Pancreas (tissue), 10 donors: Measurements from ENCODE around the gene HERC3. TPM values are rescaled to one million over a fixed set of nuclear protein-coding genes. Genes with fewer than 3 reads are reported as not detected.

Experiments
- ATAC-seq, 4 donors: fragments of 200-7000 bp; cut with Tn5 transposase; one replicate each; pipeline versions ENCODE4 v1.8.0 to v1.9.1; 2020; ENCODE audit warnings: mild to moderate bottlenecking in 4 of 4, moderate library complexity in 4 of 4
- DNase-seq, 6 donors: peaks; one replicate each; pipeline ENCODE4 v3.0.0-alpha.2; 2020
- FAIRE-seq: peaks from 2 replicates; lab custom pipeline; 2012; peaks lifted over from hg19 to GRCh38; lab: Jason Lieb, UNC
- H3K27ac ChIP-seq, 4 donors: fragments of 200-600 bp; sonication (generic); 1 replicate in 3 of 4; 2 replicates in 1 of 4; pipeline versions ENCODE4 v1.5.0 to v1.8.0; 2020
- H3K27me3 ChIP-seq, 4 donors: fragments of 200-600 bp; one replicate each; pipeline ENCODE4 v1.8.0; 2021
- H3K36me3 ChIP-seq, 3 donors: fragments of 200-600 bp; sonication (generic) in 1 of 3; one replicate each; pipeline versions ENCODE4 v1.5.0 to v1.8.0; 2020 to 2021
- H3K4me1 ChIP-seq, 3 donors: fragments of 200-600 bp; one replicate each; pipeline ENCODE4 v1.8.0; 2021
- H3K4me3 ChIP-seq, 4 donors: fragments of 200-600 bp; sonication (generic) in 2 of 4; one replicate each; pipeline versions ENCODE4 v1.5.0 to v1.8.0; 2020 to 2021
- H3K9me3 ChIP-seq, 4 donors: fragments of 200-600 bp; one replicate each; pipeline ENCODE4 v1.8.0; 2021
- WGBS, 2 donors: extraction: QIAGEN DNeasy Blood & Tissue Kit; methylation state at CpG; one replicate each; pipeline ENCODE4 v1.1.7; 2013; 5-methylcytosine and 5-hydroxymethylcytosine counted together
- intact Hi-C, 3 donors: fragments of 100-400 bp; cut with DNase I; formaldehyde crosslinking; loops; one replicate each; pipeline versions ENCODE4 v1.11.1 to v1.14.2; 2022
- polyA plus RNA-seq, 2 donors: library from polyadenylated mRNA; stranded (reverse); fragments of 200-250 nt; gene quantifications; one replicate each; pipeline ENCODE4 v1.2.3, GENCODE V29; 2013
- total RNA-seq, 6 donors: library from RNA; stranded (reverse); fragmentation: NEBNext Ultra II Directional in 4 of 6; extraction: Animal tissue kit (Norgen Biotek cat#: 25700) in 4 of 6; gene quantifications; one replicate each; pipeline versions ENCODE4 v1.2.1 to v1.2.4, GENCODE V29; 2021 to 2023
- TF ChIP-seq, protein P1 (sequence below), 4 donors: fragments of 200-600 bp; sonication (generic) in 3 of 4; IDR thresholded peaks; one replicate each; pipeline versions ENCODE4 v1.5.0 to v1.8.0; 2021; ENCODE audit warnings: antibody characterized with exemption in 4 of 4
- donor health status: healthy with polysubstance abuse.
- donor health status: DM: no; HTN: no; CAD: no; lungs with moderate emphysema.
- donor health status: DM: no; HTN: no; CAD: no.
- donor health status: control.
- donor health status: control.
- donor health status: Bipolar disorder and iron deficiency.
- donor health status: DM: yes; HTN: yes; CAD: no.
- donor health status: DM: no; HTN: no; CAD: no.
- donor health status: DM: no; HTN: no; CAD: no.
- donor health status: DM: yes; HTN: yes; CAD: no.

HERC3 gene
- total and polyA plus RNA-seq, 8 donors: 2.7 to 18.0 (median 8.0) TPM

DNA sequence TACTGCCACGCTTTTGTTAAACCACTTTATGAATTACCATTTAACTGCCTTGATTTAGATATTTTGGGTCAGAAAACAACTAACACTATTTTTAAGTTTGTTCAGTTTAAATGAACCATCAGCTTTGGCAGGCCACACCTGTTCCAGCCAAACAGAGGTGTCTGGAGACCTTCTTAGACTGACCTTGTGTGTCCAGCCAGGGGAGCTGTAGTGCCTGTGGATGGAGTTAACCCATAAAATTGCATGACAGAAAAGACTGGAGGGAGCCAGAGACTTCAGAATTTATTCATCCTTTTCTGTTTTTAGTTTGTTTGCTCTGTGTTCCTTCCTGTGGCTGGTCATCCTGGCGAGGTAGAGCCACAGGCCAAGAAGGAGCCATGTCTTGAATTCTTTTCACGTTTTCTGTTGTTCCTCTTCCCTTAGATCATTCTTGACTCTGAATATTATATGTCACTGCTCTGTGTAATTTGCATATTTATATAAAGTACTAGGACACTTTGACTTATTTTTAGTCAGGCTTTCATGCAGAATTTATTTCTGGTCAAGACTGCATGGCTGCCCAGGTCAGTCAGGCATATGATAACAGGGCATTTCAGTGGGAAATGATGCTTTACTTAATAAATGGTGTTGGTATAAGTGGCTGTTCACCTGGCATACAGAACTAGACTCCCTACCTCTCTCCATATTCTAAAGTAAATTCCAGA is 26.7 kb downstream of the HERC3 start:
- no peaks in the 10 kb centered on the region for H3K36me3 ChIP-seq
- H3K27ac ChIP-seq: no peak overlapping the region
- intact Hi-C loops: no loop called here
- no peaks in the 10 kb centered on the region for H3K27me3 ChIP-seq
- DNase-seq: no peak
- ATAC-seq: peak in 2 of 4 donors; percentile 46 to 73
- peaks cover 0 to 12% (median 6%) of the 10 kb centered on the region in 3 donors for H3K4me1 ChIP-seq
- FAIRE-seq: no peak
- 92 to 94% methylated on average over 3 of the region's 3 CpGs for WGBS, 2 donors
- H3K9me3 ChIP-seq: no peaks in the 10 kb centered on the region
- TF ChIP-seq, protein P1, sequence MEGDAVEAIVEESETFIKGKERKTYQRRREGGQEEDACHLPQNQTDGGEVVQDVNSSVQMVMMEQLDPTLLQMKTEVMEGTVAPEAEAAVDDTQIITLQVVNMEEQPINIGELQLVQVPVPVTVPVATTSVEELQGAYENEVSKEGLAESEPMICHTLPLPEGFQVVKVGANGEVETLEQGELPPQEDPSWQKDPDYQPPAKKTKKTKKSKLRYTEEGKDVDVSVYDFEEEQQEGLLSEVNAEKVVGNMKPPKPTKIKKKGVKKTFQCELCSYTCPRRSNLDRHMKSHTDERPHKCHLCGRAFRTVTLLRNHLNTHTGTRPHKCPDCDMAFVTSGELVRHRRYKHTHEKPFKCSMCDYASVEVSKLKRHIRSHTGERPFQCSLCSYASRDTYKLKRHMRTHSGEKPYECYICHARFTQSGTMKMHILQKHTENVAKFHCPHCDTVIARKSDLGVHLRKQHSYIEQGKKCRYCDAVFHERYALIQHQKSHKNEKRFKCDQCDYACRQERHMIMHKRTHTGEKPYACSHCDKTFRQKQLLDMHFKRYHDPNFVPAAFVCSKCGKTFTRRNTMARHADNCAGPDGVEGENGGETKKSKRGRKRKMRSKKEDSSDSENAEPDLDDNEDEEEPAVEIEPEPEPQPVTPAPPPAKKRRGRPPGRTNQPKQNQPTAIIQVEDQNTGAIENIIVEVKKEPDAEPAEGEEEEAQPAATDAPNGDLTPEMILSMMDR (IDR thresholded peaks at IDR 0.05): no peak
- no peak overlapping the region for H3K4me3 ChIP-seq

DNA sequence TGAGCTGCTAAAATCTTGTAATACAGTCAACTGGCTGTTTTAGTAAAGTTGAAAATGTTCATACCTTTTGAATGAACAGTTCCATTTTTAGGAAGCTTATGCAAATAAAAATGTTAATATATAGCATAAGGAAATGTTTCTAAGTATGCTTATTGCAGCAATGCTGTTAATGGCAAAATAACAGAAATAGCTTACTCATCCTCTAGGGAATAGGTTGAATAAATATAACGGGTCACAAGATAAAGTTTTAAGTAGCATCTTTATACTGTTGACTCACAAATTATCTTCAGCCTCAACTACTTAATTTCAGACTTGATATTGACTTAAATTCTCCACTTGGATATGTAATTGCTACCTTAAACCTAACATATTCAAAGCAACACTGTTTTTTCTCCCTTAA is 27.7 kb downstream of the HERC3 start:
- H3K9me3 ChIP-seq: no peaks in the 10 kb centered on the region
- no peak for FAIRE-seq
- intact Hi-C loops: no loop called here
- no peak overlapping the region for H3K27ac ChIP-seq
- no peak overlapping the region for H3K4me3 ChIP-seq
- H3K36me3 ChIP-seq: no peaks in the 10 kb centered on the region
- DNase-seq: no peak
- TF ChIP-seq, protein P1 (IDR thresholded peaks at IDR 0.05): no peak
- 66 to 84% methylated on average over 1 of the region's 1 CpG for WGBS, 2 donors
- no peak for ATAC-seq
- no peaks in the 10 kb centered on the region for H3K27me3 ChIP-seq
- peaks cover 0 to 10% (median 0%) of the 10 kb centered on the region in 3 donors for H3K4me1 ChIP-seq

DNA sequence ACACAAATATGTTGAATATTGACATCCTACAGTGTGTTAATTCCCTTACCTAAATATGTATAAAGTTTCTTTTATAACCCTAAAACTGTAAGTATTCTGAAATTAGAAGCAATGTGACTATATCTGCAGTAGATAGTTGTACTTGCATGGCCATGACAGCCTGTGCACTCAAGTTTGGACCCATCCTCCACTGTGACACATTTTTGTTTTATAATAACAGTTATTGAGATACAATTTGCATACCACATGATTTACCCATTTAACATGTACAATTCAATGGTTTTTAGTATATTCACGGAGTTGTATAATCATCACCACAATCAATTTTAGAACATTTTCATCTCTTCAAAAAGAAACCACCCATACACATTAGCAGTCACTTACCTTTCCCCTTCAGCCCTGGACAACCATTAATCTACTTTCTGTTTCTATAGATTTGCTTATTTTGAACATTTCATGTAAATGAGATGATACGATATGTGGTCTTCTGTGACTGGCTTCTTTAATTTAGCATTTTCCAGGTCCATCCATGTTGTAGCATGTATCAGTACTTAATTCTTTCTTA is 29.6 kb downstream of the HERC3 start:
- 93 to 95% methylated on average over 2 of the region's 2 CpGs for WGBS, 2 donors
- Histone ChIP-seq H3K9me3 (no peaks in the 10 kb centered on the region), H3K4me1 (peaks cover 0 to 10% (median 0%) of the 10 kb centered on the region in 3 donors), H3K4me3 (no peak overlapping the region), H3K27me3 (no peaks in the 10 kb centered on the region), H3K36me3 (no peaks in the 10 kb centered on the region), H3K27ac (no peak overlapping the region)
- DNase-seq (no peak), FAIRE-seq (no peak), ATAC-seq (no peak)
- TF ChIP-seq, protein P1 (IDR thresholded peaks at IDR 0.05): no peak
- intact Hi-C loops: no loop called here

DNA sequence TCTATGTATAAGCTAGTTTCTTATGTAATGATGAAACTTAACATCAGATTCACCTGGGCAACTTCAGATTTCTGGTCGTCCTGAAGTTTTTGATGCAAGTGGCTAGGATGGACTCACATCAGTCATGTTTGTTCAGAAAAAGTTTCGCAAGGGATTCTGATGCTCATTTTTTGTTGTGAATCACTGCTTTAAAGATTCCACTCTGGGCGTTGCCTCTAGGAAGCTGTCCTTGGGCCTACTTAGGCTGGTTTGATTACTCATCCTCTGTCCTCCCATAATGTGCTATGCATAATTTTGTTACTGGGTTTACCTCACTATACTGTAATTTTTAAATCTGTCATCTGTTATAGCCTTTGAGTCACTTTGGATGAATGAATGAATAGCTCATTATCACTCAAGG is 30.8 kb downstream of the HERC3 start:
- H3K9me3 ChIP-seq: no peaks in the 10 kb centered on the region
- DNase-seq: no peak
- H3K36me3 ChIP-seq: no peaks in the 10 kb centered on the region
- intact Hi-C loops: no loop called here
- no peak overlapping the region for H3K4me3 ChIP-seq
- TF ChIP-seq, protein P1 (IDR thresholded peaks at IDR 0.05): no peak
- 98 to 99% methylated on average over 3 of the region's 3 CpGs for WGBS, 2 donors
- no peak for ATAC-seq
- H3K27me3 ChIP-seq: no peaks in the 10 kb centered on the region
- peaks cover 0 to 10% (median 0%) of the 10 kb centered on the region in 3 donors for H3K4me1 ChIP-seq
- no peak overlapping the region for H3K27ac ChIP-seq
- FAIRE-seq: no peak

DNA sequence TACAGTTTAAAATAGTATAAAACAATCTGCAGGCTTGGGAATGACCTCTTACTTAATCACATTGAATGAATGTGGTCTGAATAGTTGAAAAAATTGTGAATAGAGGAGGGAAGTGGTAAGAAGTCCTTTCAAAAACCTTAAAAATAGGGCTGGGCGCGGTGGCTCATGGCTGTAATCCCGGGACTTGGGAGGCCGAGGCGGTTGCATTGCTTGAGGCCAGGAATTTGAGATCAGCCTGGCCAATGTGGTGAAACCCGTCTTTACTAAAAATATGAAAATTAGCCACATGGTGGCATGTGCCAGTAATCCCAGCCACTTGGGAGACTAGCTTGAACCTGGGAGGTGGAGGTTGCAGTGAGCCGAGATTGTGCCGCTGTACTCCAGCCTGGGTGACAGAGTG is 36.5 kb downstream of the HERC3 start:
- TF ChIP-seq, protein P1 (IDR thresholded peaks at IDR 0.05): no peak
- Histone ChIP-seq H3K36me3 (no peaks in the 10 kb centered on the region), H3K9me3 (no peaks in the 10 kb centered on the region), H3K4me3 (no peak overlapping the region), H3K27me3 (no peaks in the 10 kb centered on the region), H3K4me1 (no peaks in the 10 kb centered on the region), H3K27ac (no peak overlapping the region)
- 96% methylated on average over 8 of the region's 8 CpGs for WGBS, 2 donors
- ATAC-seq (no peak), DNase-seq (no peak), FAIRE-seq (no peak)
- intact Hi-C loops: no loop called here
